Measurements from ENCODE around the gene PGAP2. TPM values are rescaled to one million over a fixed set of nuclear protein-coding genes. Genes with fewer than 3 reads are reported as not detected.

The PGAP2 gene
- total and polyA plus RNA-seq, 10 of the 15 experiments (the other 5 are each of a cell fraction or from before 2014, with no cell fraction given), result 12.3 to 37.4 (median 31.9) TPM

GRCh38 chr11:3802011-3802790 lies 6.2 kb upstream of the PGAP2 start:
- Histone ChIP-seq H2AFZ (ENCODE audit: control insufficient read depth, low read depth, low read length) (no peak overlapping the region), H4K20me1 (ENCODE audit: control insufficient read depth, insufficient read depth) (no peaks in the 10 kb centered on the region), H3K27me3 (replicated peaks in 1 of 2; ENCODE audit: control insufficient read depth in 2 of 2, insufficient read depth in 2 of 2, low read length in 1 of 2) (no peaks in the 10 kb centered on the region), H3K4me3 (no peak overlapping the region), H3K79me2 (ENCODE audit: control insufficient read depth, insufficient read depth, low read length) (peaks cover 8% of the 10 kb centered on the region), H3K4me1 (ENCODE audit: control insufficient read depth, insufficient read depth, low read length) (no peaks in the 10 kb centered on the region; the same call in 1 of the 2 replicates), H3K4me2 (ENCODE audit: control insufficient read depth, insufficient read depth) (no peak overlapping the region), H3K9me3 (replicated peaks; ENCODE audit: control insufficient read depth, insufficient read depth, low read length) (no peaks in the 10 kb centered on the region), H3K36me3 (ENCODE audit: control insufficient read depth in 2 of 2, insufficient read depth in 2 of 2, low read length in 1 of 2) (no peaks in the 10 kb centered on the region), H3K27ac (ENCODE audit: control insufficient read depth, insufficient read depth) (no peak overlapping the region), H3K9ac (ENCODE audit: control insufficient read depth, insufficient read depth, low read length) (no peak overlapping the region)
- no peak for ATAC-seq
- RAD21 ChIA-PET (ENCODE audit: unreplicated experiment), result no interaction called here
- TF ChIP-seq ESRRA (IDR thresholded peaks at IDR 0.05; ENCODE audit: low read length) (no peak), POLR2AphosphoS2 (IDR thresholded peaks at IDR 0.05; ENCODE audit: low read depth, low read length) (no peak), POU2F2 (IDR thresholded peaks at IDR 0.05; ENCODE audit: borderline replicate concordance, low read depth, low read length) (no peak), NFXL1 (IDR thresholded peaks at IDR 0.05; ENCODE audit: borderline replicate concordance) (no peak), LARP7 (IDR thresholded peaks at IDR 0.05) (no peak), CEBPB (IDR thresholded peaks at IDR 0.05; ENCODE audit: borderline replicate concordance in 1 of 2, low read depth in 2 of 2, low read length in 2 of 2) (no peak), MEF2B (IDR thresholded peaks at IDR 0.05; ENCODE audit: partially characterized antibody, poor library complexity, severe bottlenecking) (no peak), SIN3A (IDR thresholded peaks at IDR 0.05; ENCODE audit: low read depth, low read length) (no peak), ZSCAN29 (IDR thresholded peaks at IDR 0.05) (no peak), NR2C2 (IDR thresholded peaks at IDR 0.05; ENCODE audit: borderline replicate concordance, control insufficient read depth, insufficient read length, low read depth) (no peak), RCOR1 (conservative IDR thresholded peaks at IDR 0.05; ENCODE audit: low read depth, low read length) (no peak), PAX5 (IDR thresholded peaks at IDR 0.05; ENCODE audit: borderline replicate concordance, low read depth, low read length) (no peak), USF1 (IDR thresholded peaks at IDR 0.05; ENCODE audit: borderline replicate concordance, extremely low read length, insufficient read depth, low read depth, low read length) (no peak), YY1 (IDR thresholded peaks at IDR 0.05; ENCODE audit: low read depth, low read length) (no peak), RAD21 (IDR thresholded peaks at IDR 0.05; ENCODE audit: insufficient read depth, low read depth, low read length) (no peak), RUNX3 (IDR thresholded peaks at IDR 0.05; ENCODE audit: low read length) (no peak), KAT2A (conservative IDR thresholded peaks at IDR 0.05; ENCODE audit: control insufficient read depth, low read depth, low read length) (no peak)
- TF ChIP-seq, protein P1, sequence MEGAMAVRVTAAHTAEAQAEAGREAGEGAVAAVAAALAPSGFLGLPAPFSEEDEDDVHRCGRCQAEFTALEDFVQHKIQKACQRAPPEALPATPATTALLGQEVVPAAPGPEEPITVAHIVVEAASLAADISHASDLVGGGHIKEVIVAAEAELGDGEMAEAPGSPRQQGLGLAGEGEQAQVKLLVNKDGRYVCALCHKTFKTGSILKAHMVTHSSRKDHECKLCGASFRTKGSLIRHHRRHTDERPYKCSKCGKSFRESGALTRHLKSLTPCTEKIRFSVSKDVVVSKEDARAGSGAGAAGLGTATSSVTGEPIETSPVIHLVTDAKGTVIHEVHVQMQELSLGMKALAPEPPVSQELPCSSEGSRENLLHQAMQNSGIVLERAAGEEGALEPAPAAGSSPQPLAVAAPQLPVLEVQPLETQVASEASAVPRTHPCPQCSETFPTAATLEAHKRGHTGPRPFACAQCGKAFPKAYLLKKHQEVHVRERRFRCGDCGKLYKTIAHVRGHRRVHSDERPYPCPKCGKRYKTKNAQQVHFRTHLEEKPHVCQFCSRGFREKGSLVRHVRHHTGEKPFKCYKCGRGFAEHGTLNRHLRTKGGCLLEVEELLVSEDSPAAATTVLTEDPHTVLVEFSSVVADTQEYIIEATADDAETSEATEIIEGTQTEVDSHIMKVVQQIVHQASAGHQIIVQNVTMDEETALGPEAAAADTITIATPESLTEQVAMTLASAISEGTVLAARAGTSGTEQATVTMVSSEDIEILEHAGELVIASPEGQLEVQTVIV (IDR thresholded peaks at IDR 0.05; ENCODE audit: borderline replicate concordance, partially characterized antibody), result no peak
- POLR2A ChIA-PET, result no interaction called here
- SMC1A ChIA-PET (ENCODE audit: uncharacterized antibody, unreplicated experiment), result no interaction called here
- CTCF ChIA-PET, result no interaction called here
- intact Hi-C loops (cut with micrococcal nuclease; ENCODE audit: unreplicated experiment) (no loop called here), in situ Hi-C loops (cut with MboI) (no loop called here)
- WGBS (ENCODE audit: insufficient coverage, insufficient replicate concordance, low lambda C conversion rate, missing lambda C conversion rate), result 82% methylated on average over 4 of the region's 4 CpGs
- no peak for DNase-seq (ENCODE audit: low read depth, low spot score)
- BruUV-seq (replicated peaks), result no TSS peak
- no peak for FAIRE-seq

All from GM12878 (cell line).